GM18519 (cell line): ENCODE measurements around the gene BCL2L15.
"Not testable (repeated sequence)": the region's sequence is repeated elsewhere in the genome, so short reads cannot be mapped to it uniquely, and the experiment has no call there.

Experiments
- ATAC-seq: cut with Tn5 transposase; IDR thresholded peaks from one replicate; pipeline ENCODE4 v1.9.1; 2021; ENCODE audit warnings: mild to moderate bottlenecking, moderate library complexity; ENCODE audit not compliant: unreplicated experiment, low FRiP score

The BCL2L15 gene

DNA sequence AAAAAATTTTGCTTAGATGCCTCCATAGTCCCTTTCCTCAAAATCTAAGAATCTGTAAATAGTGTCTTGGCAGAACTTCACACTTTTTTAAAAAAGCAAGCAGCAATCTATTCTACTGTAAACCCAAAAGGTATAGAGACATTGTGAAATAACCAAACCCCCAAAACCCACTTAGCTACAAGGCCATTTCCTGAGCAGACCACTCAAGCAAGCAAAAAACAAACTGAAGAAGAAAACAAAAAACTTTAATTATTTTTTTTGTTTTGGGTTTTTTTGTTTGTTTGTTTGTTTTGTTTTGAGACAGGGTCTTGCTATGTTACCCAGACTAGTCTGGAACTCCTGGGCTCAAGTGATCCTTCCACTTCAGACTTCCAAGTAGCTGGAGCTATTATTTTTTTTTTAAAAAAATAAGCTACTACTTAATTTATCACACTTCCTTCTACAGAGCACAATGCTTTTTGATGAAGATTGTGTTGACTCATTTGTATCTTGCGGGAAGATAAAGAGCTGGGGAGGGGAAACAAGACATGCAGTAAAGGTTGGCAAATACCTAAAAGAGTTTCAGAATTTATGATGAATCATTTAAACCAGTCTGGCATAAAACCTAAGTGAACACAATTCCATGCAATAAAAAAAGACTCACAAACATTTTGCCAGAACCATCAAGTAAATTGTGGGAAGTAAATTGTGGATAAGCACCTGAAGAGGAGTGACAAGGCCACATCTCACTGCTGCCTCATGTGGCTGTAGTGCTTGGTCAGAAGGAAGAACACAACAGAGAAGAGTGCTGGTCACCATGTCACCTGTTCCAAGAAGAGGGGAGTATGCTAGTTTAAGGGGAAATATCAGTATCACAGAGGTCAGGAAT lies 13.1 kb downstream of the BCL2L15 start:
- ATAC-seq, result no peak

DNA sequence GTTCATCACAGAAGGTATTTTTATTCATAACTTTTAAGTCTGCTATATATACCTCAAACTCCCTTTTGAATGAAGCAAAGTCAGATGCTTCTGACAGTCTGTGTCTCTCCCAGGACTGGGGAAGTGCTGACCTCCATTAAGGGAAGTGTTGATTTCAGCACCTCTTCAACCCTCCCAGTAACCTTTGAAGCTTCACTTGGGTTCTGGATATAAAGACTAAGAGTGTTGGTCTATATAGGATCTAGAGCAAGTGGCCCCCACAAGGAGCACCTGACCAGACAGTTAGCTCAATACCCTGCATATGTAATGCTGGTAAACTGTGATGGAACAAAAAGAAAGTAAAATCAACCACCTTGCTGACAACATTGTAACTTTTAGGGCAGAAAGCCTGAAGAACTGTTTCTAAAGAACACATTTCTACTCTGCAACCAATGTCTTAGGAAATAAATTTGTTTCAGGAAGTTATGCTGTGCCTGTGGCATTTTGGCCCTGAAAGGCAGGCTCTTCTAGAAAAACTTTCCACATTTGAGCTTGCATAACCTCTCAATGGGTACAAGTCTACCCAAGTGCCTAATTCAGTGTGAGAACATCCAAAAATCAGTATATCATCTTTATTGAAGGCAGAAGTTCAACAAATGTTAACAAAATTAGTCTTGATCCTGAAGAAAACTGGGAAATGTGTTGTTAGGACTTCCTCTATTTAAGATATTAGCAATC lies 15.0 kb downstream of the BCL2L15 start:
- no peak for ATAC-seq

DNA sequence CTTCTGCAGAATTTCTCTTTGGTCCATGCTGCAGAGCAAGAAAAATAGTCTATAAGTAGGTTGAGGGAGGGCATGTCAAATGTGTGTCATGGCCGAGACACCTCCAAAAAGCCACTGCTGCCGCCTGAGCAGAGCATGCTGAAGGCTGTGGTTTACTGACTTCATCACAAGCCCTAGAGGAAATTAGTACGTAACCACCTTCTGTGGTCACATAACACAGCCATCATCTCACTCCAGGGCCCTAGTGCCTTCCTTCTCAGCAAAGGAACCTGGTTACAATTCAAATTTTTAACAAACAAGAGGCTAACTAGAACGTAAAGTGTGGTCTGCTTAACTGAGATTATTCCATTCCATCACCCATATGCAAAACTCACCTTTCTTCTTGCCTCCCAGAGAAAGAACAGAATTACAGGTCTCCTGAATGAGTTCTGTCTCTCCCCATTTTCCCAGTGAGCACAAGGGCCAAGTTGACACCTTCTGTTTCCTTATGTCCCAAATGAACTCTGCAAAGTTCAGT lies 15.7 kb downstream of the BCL2L15 start, which contains the start of gene PTPN22:
TSS of gene PTPN22 (minus strand) at position 116 of the 517 bp plus-strand sequence.
- ATAC-seq, result peak; percentile 91

DNA sequence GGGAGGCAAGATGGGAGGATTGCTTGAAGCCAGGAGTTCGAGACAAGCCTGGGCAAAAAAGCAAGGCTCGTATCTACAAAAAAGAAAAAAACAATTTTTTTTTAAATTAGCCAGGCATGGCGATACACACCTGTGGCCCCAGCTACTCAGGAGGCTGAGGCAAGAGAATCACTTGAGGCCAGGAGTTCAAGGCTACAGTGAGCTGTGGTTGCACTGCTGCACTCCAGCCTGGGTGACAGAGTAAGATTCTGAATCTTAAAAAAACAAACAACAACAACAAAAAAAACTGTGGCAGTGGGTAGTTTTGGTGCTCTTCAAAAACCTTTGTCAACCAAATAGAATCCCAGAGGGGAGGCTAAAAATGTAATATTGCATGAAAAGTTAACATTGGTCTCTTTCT lies 16.6 kb downstream of the BCL2L15 start:
- no peak for ATAC-seq

DNA sequence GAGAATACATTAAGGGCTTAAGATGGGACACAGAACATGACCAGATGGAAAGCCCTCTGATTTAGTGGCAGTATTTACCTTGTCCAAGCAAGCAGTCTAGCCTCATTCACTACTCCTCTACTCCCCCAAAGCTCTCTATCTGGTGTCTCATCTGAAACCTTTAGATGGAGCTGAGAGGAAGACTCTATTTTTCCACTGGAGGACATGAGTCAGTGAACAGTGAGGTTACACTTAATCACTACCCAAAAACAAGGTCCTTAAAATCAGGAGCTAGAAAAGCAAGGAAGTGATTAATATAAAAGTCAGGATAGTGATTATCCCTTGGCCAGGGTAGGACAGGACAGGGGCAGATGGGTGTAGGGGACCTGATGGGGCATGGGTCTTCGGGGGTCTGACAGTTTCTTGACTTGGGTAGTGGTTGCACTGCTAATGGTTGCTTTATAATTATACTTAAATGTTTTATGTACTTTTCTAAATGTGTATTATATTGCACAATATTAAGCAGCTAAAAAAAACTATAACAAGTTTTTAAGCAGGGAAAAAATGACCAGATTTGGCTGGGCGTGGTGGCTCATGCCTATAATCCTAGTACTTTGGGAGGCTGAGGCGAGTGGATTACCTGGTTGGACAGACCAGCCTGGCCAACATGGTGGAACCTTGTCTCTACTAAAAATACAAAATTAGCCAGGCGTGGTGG lies 18.8 kb downstream of the BCL2L15 start:
- ATAC-seq, result no peak

DNA sequence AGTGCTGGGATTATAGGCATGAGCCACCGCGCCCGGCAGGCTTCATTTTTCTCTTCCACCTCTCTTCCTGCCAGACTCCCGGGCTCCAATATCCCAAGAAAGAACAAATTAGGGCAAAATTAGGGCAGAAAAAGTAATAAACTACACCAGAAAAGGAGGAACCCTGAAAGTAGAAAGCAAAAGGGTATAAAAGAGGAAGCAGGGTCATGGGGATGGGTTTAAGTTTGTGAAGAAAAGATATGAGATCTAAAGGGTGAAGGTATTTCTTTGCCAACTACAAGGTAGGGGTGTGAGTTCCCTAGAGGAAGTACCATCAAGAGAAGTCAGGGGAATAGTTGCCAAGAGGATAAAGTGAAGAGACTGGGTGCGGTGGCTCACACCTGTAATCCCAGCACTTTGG lies 25.7 kb downstream of the BCL2L15 start:
- no peak for ATAC-seq

DNA sequence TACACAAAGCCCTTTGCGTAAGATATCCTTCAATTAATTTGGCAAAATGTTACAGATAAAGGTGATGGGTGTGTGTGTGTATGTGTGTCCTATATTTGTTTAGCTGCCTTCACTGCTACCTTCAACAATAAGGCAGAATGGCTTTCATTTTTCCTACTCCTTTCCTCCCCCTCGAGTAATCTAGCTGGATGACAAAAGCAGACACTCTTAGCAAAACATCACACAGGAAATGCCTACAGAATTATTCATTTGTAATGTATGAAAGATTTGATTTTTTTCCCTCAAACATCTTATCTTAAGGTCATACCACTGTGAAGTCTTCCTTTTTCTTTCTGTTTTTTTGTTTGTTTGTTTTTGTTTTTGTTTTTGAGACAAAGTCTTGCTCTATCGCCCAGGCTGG lies 26.5 kb downstream of the BCL2L15 start:
- ATAC-seq, result no peak

DNA sequence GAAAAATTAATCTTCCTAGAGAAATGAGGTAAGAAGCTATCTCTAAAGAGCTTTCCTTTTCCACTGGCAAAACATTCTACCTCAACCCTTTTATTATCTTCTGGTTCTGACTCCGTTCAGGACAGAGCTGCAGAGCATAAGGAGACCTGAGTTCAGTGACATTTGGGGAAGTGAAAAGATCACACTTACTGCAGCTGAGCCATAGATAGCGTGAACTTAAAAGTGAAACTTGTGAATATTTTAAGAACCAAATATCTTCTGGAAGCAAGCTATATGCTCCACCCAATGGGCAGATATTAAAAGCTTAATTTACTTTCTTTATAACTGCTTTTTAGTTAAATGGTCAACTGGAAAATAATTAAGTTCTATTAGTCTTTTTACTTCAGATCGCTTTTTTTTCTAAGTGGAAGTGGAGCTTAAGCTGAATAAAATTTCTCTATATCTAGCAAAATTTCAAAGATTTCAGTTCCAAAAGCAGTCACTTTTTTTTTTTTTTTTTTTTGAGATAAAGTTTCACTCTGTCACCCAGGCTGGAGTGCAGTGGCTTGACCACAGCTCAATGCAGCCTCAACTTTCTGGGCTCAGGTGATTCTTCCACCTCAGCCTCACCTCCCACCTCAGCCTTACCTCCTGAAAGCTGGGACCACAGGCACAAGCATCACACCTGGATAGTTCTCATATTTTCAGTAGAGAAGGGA lies 27.8 kb downstream of the BCL2L15 start:
- peak; percentile 84 for ATAC-seq

DNA sequence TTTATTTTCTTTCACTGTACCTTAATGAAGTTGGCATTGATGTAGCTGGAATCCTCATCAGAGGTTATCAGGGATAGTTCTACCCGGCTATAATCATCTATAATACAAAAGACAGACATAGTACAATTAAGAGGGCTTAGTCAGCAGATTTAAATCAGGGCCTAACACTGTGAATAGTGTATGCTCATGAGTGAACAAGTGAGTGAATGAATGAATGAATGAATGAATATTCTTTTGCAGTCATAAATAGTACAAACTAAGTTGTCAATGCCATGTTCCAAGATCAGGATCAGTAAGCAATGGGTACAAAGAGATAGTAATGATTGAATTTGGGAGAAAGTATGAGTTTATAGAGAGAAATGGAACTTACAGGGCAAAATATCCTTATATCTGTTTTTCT lies 28.4 kb downstream of the BCL2L15 start:
- no peak for ATAC-seq

DNA sequence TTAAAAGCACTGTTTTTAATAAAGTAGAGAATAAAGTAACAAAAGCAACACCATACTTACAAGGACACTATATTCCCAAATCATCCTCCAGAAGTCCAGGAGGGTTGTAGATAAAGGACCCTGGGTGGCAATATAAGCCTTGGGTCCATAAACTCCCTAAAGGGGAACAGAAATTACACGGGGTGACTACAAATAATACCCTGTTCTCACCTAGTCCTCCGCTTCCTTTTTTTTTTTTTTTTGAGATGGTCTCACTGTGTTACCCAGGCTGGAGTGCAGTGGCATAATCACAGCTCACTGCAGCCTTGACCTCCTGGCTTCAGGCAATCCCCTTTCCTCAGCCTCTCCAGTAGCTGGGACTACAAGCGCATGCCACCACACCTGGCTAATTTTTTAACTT lies 29.0 kb downstream of the BCL2L15 start:
- no peak for ATAC-seq

DNA sequence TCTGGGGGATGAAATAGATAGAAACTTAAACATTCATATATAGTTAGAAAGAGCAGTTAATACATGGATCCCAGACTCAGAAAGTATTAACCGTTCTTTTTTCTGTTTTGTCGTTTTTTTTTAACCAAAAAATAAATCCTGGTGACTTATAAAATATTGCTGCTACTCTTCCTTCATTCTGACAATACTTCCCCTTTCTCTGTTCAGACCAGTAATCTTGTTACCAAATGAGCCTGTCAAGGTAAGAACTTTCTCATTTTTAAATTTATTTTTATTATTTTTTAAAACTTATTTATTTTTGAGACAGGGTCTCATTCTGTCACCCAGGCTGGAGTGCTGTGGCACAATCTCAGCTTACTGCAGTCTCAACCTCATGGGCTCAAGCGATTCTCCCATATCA lies 29.6 kb downstream of the BCL2L15 start:
- no peak for ATAC-seq

DNA sequence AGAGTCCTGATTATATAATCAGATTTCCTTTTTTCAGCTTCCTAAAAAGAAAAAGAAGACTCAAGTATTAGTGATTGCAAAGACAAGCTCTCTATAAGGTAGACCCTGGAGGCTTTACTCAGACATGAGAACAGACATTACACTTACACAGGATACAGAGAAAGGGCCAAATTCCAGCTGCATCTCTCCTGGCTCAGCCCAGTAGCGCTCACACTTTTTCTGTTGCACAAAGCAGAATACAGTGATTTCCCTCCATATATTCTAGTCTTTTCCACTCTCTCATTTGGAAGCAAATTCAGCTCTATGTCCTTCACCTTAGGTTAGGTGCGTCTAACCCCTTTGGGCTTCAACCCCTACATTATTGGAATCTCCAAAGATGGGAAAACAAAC lies 31.0 kb downstream of the BCL2L15 start:
- ATAC-seq, result no peak

DNA sequence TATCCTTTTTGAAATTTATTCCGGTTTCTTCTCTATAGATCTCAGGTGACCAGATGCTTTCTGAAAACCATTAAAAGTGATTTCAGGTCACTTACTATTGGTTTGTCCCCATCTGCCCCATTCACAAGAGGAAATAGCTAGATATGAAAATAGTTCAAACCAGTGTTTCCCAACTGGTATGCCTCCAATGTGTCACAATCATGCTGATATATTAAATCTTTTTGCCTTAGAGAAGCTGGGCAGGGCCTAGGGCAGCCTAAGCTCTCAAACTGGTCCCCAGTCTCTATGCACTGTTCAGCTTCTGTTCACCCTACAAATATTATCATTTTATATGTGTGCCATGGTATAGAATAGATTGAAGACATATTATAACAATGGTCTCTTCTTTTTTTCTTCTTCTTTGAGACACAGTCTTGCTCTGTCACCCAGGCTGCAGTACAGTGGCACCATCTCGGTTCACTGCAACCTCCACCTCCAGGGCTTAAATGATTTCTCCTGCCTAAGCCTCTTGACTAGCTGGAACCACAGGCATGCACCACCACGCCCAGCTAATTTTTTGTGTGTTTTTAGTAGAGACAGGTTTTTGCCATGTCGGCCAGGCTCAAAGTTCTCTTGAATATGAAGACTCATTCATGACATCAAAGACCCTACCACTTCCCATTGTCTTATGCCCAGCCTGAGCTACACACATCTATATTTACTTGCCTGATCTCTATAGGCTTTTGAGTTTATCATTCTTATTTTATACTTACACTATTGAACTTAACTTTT lies 31.6 kb downstream of the BCL2L15 start:
- no peak for ATAC-seq

DNA sequence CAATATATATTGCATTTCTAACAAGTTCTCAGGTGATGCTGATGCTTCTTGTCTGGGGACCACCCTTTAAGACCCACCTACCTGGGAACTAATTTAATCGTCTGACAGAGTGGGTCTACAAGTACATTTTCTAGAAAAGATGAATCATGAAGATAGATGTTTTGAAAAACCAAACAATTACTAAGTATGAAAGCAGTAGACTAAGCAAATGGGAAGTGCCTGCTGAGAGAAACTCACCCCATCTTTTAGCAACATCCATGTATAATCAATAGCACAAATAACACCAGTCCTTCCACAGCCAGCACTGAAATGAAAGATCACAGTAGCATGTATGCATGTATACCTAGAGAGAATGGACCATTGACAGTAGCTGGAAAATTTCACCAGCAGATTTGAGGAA lies 33.1 kb downstream of the BCL2L15 start:
- ATAC-seq, result no peak

DNA sequence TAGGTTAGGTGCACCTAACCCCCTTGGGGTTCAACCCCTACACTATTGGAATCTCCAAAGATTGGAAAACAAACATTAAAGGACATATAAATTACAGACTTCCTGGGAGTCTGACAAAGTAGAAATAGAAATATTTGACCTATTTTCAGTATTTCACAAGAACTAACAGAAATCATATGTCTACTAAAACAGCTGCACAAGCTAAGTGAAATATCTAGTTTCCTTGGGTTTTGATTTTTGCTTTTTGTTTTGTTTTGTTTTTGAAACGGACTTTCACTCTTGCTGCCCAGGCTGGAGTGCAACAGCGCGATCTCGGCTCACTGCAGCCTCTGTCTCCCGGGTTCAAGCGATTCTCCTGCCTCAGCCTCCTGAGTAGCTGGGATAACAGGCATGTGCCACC lies 34.7 kb downstream of the BCL2L15 start:
- ATAC-seq, result not testable (repeated sequence)

DNA sequence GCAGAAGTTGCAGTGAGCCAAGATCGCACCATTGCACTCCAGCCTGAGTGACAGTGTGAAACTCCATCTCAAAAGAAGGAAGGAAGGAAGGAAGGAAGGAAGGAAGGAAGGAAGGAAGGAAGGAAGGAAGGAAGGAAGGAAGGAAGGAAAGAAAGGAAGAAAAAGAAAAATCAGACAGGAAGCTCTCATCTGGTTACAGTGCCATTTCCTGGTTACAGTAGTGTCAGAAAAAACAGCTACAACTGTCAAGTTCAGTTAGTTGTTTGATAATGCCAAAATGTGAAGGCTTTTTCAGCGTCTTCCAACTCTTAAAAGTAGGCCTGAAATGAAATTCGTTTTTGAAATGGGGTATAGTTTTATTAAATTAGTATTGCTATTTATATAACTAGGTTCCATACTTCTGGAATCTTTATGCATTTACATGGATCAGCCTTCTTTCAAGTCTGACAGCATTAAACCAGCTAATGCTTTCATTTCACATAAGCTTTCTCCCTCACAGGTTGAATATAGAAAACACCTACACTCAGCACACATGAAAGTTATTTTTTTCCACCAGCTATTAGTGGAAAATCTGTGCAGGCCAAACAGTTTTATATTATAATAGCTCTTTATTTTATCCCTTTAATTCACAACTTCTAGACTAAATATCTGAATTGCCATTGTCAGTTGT lies 37.1 kb downstream of the BCL2L15 start:
- no peak for ATAC-seq

DNA sequence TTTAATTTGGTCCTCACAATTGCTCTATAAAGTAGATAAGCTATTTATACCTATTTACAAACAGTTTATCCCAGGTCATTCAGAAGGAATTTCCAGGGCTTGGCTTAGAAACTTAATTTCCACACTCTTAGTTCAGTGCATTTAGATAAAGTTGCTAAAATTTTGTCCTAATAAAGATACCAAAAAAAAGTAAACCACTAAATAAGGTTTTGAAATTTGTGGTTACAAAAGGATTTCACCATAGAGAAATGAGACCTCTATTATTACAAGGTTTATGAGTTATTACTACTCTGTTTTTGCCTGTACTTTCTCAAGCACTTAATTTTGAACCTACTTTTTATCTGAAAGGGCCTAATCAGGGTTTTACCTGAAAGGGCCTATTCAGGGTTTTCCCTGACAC lies 38.3 kb downstream of the BCL2L15 start:
- ATAC-seq, result no peak

DNA sequence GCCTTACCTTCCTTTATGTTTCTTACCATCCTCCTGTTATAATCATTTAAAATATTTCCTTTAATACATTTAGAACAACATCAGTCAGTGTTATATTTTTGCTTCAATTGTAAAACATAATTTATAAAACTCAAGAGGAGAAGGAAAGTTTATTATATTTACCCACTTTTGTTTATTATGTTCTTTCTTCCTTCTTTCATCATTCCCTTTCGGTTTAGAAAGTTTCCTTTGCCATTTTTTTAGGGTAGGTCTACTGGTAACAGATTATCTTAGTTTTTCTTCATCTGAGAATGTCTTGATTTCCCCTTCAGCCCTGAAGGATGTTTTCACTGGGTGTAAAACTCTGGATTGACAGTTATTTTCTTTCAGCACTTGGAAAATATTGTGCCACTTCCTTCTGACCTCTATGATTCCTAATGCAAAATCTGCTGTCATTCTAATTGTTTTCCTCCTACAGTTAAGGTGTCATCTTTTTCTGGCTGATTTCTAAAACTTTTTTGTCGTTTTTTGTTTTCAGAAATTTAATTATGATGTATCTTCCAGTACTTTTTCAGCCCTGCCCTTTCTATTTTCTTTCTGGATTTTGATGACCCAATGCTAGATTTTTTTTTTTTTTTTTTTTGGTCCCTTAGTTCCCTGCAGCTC lies 40.9 kb downstream of the BCL2L15 start:
- no peak for ATAC-seq

DNA sequence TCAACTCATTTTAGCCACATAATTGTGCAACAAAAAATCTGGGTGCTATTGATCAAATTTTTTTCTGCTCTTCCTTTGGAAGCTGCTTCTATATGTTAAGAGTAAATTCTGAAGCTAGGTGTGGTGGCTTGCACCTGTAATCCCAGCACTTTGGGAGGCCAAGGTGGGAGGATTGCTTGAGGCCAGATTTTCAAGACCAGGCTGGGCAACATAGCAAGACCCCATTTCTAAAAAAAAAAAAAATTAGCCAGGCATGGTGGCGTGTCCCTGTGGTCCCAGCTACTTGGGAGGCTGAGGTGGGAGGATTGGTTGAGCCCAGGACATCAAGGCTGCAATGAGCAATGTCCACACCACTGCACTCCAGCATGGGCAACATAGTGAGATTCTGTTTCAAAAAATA lies 50.8 kb downstream of the BCL2L15 start:
- no peak for ATAC-seq
